KG1 (cell line): ENCODE results near the gene FAM149A.

Experiments
- DNase-seq: peaks from one replicate; lab custom pipeline; 2025; lab: John Stamatoyannopoulos, UW

Gene FAM149A

GRCh38 chr4:186202490-186203140 is 98.1 kb downstream of the FAM149A start:
- DNase-seq = no peak

- no peak for DNase-seq
Measured at GRCh38 chr4:186203406-186203805, 98.9 kb downstream of the FAM149A start.

GRCh38 chr4:186204103-186204559 is 99.6 kb downstream of the FAM149A start:
- DNase-seq = no peak

GRCh38 chr4:186204686-186205085 is 100.2 kb downstream of the FAM149A start:
- DNase-seq = no peak

GRCh38 chr4:186205156-186205555 is 100.7 kb downstream of the FAM149A start:
- DNase-seq = no peak

GRCh38 chr4:186216465-186217024 is 112.0 kb downstream of the FAM149A start:
- DNase-seq = no peak

GRCh38 chr4:186217733-186218293 is 113.3 kb downstream of the FAM149A start:
- no peak for DNase-seq

- DNase-seq = no peak
Measured at GRCh38 chr4:186221624-186222023, 117.1 kb downstream of the FAM149A start.
